GM10266 (cell line): ENCODE results near the gene EPS8.

Experiments
- DNase-seq: peaks from one replicate; pipeline ENCODE4 v3.0.0; 2012; ENCODE audit errors: extremely low spot score
- CTCF ChIP-seq: IDR thresholded peaks from 2 replicates; pipeline ENCODE4 v1.5.1; 2012; ENCODE audit warnings: mild to moderate bottlenecking, low read depth; ENCODE audit not compliant: control insufficient read depth, insufficient read depth; ENCODE audit errors: missing control alignments

Gene EPS8

DNA sequence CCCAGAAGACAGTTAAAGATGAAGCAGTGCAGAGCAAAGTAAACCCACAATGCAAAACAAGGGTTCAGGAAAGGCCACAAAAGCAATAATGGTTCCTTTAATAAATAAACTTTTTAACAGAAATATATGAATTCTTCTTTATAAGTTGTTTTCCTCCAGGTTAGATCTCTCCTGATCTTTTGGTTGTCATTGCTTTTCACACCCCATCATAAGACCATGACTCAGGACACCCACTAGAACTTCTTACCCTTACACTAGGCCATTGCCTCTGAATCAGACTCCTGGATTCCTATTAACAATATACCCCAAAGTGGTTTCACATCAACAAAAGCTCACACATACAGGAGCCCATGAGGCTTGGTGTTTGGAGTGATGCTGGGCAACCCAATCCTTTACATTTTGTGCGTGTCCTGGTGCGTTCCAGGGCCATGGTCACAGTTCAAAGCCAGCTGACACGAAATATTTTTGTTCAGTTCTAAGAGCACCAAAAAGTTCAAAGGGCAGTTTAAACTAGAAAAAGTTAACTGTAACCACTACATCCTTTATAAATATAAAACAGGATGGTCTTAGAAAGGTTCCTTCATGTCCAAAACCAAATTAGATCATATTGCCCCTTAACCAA lies 187.0 kb downstream of the EPS8 start:
- no peak for TF ChIP-seq CTCF
- DNase-seq = no peak

DNA sequence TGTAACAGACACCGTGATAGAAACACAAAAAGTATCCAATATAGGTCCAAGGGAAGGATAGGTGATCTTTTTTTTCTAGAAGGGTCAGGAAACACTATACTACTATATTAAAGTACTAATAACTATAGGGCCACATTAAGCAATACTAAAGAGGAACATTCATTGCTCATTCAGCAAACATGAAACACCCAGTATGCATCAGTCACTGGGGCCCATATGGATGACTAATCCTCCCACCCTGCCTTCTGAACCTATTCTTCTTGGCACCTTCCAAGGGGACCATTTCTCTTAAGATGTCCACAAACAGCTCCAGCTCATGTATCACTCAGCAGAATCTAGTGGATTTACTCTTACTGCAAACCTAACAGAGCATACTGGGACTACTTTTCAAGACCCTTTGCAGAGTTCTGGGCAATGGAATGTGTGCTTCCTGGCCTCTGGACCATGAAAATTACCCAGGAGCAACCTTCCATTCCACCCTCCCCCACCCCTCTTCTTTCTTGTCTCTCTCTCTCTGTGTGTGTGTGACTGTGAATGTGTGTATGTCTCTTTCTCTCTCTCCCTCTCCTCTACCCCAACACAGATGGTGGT lies 187.9 kb downstream of the EPS8 start:
- TF ChIP-seq CTCF = no peak
- DNase-seq = no peak

DNA sequence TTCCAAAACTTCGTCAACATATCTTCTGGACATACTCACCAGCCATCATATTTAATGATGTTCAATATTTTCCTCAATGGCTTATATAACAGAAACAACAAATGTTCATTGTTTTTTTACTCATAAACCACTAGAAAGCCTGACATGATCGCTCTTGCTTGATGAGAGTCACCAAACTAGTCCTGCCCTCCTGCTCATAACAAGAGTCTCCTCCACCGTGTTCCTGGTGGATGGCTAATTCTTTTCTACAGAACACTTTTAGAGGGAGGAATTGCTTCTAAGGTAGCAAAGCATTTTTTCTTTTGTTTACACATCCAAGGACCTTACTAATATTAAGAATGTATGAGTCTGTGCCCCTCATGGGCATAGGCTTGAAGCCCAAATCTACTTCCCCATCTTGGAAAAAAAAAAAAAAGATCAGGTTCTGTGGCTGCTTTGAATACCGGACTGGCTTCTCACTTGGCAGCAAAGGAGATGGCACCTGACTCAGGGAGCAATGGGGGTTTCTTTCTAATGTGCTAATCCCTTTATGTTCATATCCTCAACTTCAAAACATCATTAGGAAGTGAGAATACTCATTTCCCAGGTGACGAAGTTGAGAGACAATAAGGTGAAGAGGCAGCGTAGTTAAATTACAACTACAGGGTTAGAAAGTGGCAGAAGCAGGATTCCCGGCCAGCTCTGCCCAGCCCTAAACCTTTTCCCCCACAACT lies 188.8 kb downstream of the EPS8 start:
- TF ChIP-seq CTCF = no peak
- no peak for DNase-seq

DNA sequence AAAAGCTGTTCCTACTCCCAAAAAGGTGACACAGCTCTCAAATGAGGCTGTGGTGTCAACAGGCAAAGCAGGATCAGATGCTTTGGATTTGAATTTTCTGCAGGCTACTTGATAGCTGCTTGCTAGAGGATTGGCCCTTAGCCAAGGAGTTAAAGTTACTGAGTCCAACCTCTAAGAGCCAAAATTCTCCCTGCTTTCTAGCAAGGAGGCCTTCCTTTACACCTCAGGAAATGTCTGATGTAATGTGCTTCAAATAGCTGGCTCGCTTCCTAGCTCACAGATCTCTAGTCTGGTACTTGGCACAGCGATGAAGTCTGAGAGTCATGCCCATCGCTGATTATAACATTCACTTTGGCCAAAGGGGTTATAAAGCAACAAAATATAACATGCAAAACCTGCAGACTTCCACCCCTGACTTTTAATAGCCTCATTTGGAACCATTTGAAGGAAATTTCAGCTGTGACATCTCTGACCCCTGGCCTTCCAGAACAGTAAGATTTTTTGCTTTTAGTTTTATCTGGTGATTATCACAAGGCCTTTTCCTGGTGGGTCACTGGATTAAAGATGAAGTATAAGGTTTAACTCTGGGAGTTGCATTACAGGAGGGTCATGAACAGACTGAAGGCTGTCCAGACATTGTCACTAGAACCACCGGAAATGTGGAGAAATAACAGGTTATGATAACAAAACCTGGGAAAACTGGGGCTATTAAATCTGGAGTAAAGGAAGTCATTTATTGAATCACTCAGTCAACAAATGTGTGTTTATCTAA lies 189.7 kb downstream of the EPS8 start:
- TF ChIP-seq CTCF = no peak

GRCh38 chr12:15597125-15597830 lies 191.9 kb downstream of the EPS8 start:
- TF ChIP-seq CTCF = no peak
- DNase-seq = no peak

More for the DNA sequence above, 189.7 kb downstream of the EPS8 start:
- DNase-seq = no peak

DNA sequence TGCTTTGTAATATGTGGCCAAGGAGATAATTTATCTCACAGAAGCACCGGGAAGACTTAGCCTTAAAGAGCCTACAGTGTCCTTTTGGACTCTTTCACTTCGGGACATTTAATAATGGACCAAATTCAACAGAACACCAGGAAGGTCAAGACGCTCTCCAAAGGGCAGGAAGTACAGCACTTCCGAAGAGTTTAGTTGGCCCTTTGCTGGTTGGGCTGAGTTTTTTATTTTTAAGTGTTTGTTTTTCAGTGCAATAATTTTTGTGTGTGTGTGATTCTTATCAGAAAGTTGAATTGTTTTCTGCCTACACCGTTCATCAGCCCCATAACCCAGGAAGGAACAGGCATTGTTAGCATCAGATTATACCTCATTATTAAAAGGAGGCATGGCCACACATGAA lies 193.0 kb downstream of the EPS8 start:
- no peak for DNase-seq
- TF ChIP-seq CTCF = no peak
